Ectodermal cell (in vitro differentiated cells): ENCODE results near the gene SPTSSB.
A peak's percentile ranks its signal among the peaks of the same experiment; 100 is the strongest.

ENCODE experiments used
- H3K27ac ChIP-seq: 2 replicates; pipeline ENCODE4 v1.7.0; 2013; ENCODE audit warnings: mild to moderate bottlenecking, low read depth, low read length; ENCODE audit not compliant: insufficient read depth, poor library complexity, severe bottlenecking
- H3K27me3 ChIP-seq: 2 replicates; pipeline ENCODE4 v1.7.0; 2013; ENCODE audit warnings: mild to moderate bottlenecking, low read length; ENCODE audit not compliant: insufficient read depth, control insufficient read depth, poor library complexity, severe bottlenecking
- H3K36me3 ChIP-seq: one replicate; pipeline ENCODE4 v1.7.0; 2013; ENCODE audit warnings: low read length; ENCODE audit not compliant: control insufficient read depth, insufficient read depth
- H3K4me1 ChIP-seq: one replicate; pipeline ENCODE4 v1.7.0; 2013; ENCODE audit warnings: low read length; ENCODE audit not compliant: control insufficient read depth, insufficient read depth
- H3K4me3 ChIP-seq: 2 replicates; pipeline ENCODE4 v1.7.0; 2013; ENCODE audit warnings: low read depth, low read length, control low read depth; ENCODE audit not compliant: insufficient read depth
- H3K9me3 ChIP-seq: 2 replicates; pipeline ENCODE4 v1.7.0; 2013; ENCODE audit warnings: mild to moderate bottlenecking, low read length, moderate library complexity; ENCODE audit not compliant: control insufficient read depth
- WGBS, 2 experiments: methylation state at CpG; one replicate each; pipeline ENCODE4 v1.1.7; 2013; ENCODE audit warnings: missing lambda C conversion rate in 2 of 2; 5-methylcytosine and 5-hydroxymethylcytosine counted together

The SPTSSB gene

GRCh38 chr3:161392853-161393252 is 21.5 kb upstream of the SPTSSB start:
- Histone ChIP-seq H3K27me3 (no peaks in the 10 kb centered on the region), H3K27ac (no peak overlapping the region), H3K4me3 (no peak overlapping the region), H3K4me1 (no peaks in the 10 kb centered on the region), H3K9me3 (no peaks in the 10 kb centered on the region), H3K36me3 (no peaks in the 10 kb centered on the region)
- WGBS, 2 experiments = 86 to 100% methylated on average over 1 of the region's 1 CpG

DNA sequence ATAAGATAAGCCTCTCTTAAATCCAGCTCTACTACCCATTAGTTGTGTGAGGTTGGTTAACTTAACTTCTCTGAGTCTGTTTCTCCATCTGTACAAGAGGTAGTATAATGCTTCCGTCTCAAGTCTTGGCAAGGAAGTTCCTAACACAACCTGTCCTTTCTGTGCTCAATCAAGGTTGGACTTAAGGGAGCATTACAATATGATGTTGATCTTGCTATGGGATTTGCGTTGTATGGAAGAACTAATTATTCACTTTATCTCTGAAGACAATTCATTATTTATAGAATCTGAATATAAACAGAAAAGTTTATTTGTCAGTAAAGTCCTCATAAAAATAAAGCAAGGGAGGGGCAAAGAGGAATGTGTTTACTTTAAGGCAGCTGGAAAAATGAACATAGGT is 18.9 kb upstream of the SPTSSB start:
- Histone ChIP-seq H3K36me3 (no peaks in the 10 kb centered on the region), H3K27ac (no peak overlapping the region), H3K9me3 (no peaks in the 10 kb centered on the region), H3K4me1 (no peaks in the 10 kb centered on the region), H3K4me3 (no peak overlapping the region), H3K27me3 (no peaks in the 10 kb centered on the region)
- WGBS, 2 experiments = 100% methylated on average over 1 of the region's 2 CpGs; no CpG with 5 or more reads in 1 of the 2 experiments

- no peaks in the 10 kb centered on the region for H3K27me3 ChIP-seq
- H3K9me3 ChIP-seq = no peaks in the 10 kb centered on the region
- no peak overlapping the region for H3K4me3 ChIP-seq
- H3K27ac ChIP-seq = no peak overlapping the region
- H3K4me1 ChIP-seq = no peaks in the 10 kb centered on the region
- H3K36me3 ChIP-seq = no peaks in the 10 kb centered on the region
- WGBS, 2 experiments = 80 to 100% methylated on average over 1 of the region's 3 CpGs
Measured at GRCh38 chr3:161389445-161390035, 18.2 kb upstream of the SPTSSB start.

- H3K36me3 ChIP-seq = no peaks in the 10 kb centered on the region
- H3K9me3 ChIP-seq = no peaks in the 10 kb centered on the region
- no peak overlapping the region for H3K27ac ChIP-seq
- no peaks in the 10 kb centered on the region for H3K4me1 ChIP-seq
- H3K4me3 ChIP-seq = no peak overlapping the region
- H3K27me3 ChIP-seq = no peaks in the 10 kb centered on the region
Measured at GRCh38 chr3:161388855-161389254, 17.5 kb upstream of the SPTSSB start.

GRCh38 chr3:161386991-161387770 is 15.9 kb upstream of the SPTSSB start:
- Histone ChIP-seq H3K4me1 (no peaks in the 10 kb centered on the region), H3K27me3 (no peaks in the 10 kb centered on the region), H3K36me3 (no peaks in the 10 kb centered on the region), H3K9me3 (no peaks in the 10 kb centered on the region), H3K27ac (no peak overlapping the region), H3K4me3 (no peak overlapping the region)
- WGBS, 2 experiments = 91 to 94% methylated on average over 4 of the region's 4 CpGs

DNA sequence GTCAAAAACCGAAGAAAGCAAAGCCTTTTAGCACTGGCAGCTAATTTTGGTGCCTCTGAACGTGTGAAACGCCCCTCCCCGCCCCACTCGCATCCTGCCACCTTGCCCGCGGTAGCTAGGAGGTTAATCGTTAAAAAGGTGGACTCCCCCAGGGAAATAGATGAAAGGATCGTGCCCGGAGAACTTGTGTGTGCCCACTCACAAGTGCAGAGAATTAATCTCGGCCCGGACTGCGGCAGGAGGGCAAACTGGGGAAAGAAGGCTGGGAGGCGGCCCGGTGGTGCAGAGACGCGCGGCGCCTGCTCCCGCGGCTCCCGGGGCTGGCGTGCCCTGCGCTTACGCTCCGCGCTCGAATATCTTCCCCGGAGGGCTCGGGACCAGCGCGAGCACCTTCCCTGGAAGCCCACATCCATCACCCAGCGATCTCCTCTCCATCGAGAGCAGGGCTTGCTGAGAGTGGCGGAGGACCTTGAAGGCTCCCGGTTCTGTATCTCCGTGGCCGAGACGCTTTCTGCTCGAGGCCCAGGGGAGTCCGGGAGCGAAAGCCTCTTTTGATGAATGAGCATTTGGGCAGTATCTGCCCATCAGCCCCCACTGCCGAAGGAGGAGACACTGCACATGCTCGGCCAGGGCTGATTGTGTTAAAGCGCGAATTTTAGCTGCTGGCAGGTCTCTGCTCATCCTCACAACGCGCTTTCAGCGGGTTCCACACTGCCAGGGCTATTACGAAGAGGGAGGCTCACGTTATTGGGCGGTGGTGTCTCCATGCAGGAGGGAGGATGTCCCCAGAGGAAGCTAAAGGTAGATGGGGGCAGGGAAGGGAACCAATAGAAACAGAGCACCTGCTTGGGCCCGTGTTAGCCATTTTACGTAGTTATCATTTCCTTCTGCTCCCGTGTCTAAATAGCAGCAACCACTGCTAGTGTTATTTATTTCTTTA is 1.3 kb upstream of the SPTSSB start:
- Histone ChIP-seq H3K4me1 (no peaks in the 10 kb centered on the region), H3K36me3 (no peaks in the 10 kb centered on the region), H3K27me3 (peaks cover 44% of the 10 kb centered on the region), H3K4me3 (peak overlapping the region; percentile 59), H3K9me3 (no peaks in the 10 kb centered on the region), H3K27ac (no peak overlapping the region)
- WGBS, 2 experiments = 3 to 4% methylated on average over 55 of the region's 55 CpGs

- no peaks in the 10 kb centered on the region for H3K36me3 ChIP-seq
- no peak overlapping the region for H3K4me3 ChIP-seq
- H3K9me3 ChIP-seq = no peaks in the 10 kb centered on the region
- H3K27me3 ChIP-seq = peaks cover 42% of the 10 kb centered on the region
- H3K27ac ChIP-seq = no peak overlapping the region
- no peaks in the 10 kb centered on the region for H3K4me1 ChIP-seq
- WGBS, 2 experiments = 91 to 100% methylated on average over 1 to 3 of the region's 3 CpGs
Measured at GRCh38 chr3:161369531-161369930, 1.8 kb downstream of the SPTSSB start.

DNA sequence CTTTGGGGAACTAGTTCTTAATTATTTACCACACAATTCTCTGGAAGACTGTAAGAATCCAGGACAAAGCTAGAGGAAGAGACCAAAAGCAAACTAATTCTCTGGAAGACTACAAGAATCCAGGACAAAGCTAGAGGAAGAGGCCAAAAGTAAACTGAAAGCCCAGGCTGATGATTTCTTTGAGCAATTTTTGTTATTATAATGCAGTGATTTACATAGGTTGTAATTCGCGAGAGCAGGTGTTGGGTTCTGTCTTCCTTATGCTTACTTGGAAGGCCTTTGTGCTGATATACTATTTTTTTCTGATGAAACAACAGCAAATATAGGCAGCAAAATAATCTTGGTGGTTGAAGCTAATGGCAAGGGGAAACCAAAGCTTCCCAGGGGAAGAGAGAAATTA is 5.2 kb downstream of the SPTSSB start:
- Histone ChIP-seq H3K36me3 (no peaks in the 10 kb centered on the region), H3K4me3 (no peak overlapping the region), H3K4me1 (no peaks in the 10 kb centered on the region), H3K27me3 (peaks cover 8% of the 10 kb centered on the region), H3K9me3 (no peaks in the 10 kb centered on the region), H3K27ac (no peak overlapping the region)
- WGBS, 2 experiments = 42 to 50% methylated on average over 2 of the region's 2 CpGs

GRCh38 chr3:161358488-161358887 is 12.8 kb downstream of the SPTSSB start:
- H3K4me1 ChIP-seq = no peaks in the 10 kb centered on the region
- no peaks in the 10 kb centered on the region for H3K27me3 ChIP-seq
- H3K27ac ChIP-seq = no peak overlapping the region
- H3K4me3 ChIP-seq = no peak overlapping the region
- H3K36me3 ChIP-seq = no peaks in the 10 kb centered on the region
- no peaks in the 10 kb centered on the region for H3K9me3 ChIP-seq

- WGBS, 2 experiments = 94 to 100% methylated on average over 1 of the region's 1 CpG
- Histone ChIP-seq H3K4me1 (no peaks in the 10 kb centered on the region), H3K27me3 (no peaks in the 10 kb centered on the region), H3K4me3 (no peak overlapping the region), H3K36me3 (no peaks in the 10 kb centered on the region), H3K27ac (no peak overlapping the region), H3K9me3 (no peaks in the 10 kb centered on the region)
Measured at GRCh38 chr3:161356287-161356686, 15.0 kb downstream of the SPTSSB start.
